GM12874 (cell line): ENCODE results near the gene BCOR.

Source experiments
- TF ChIP-seq, protein P1 (sequence below): IDR thresholded peaks from 2 replicates; pipeline ENCODE4 v1.5.1; 2011; ENCODE audit warnings: low read depth, mild to moderate bottlenecking, control low read depth, low read length, moderate library complexity; ENCODE audit not compliant: insufficient read depth

Gene BCOR

GRCh38 chrX:40111868-40112267 is 14.1 kb upstream of the BCOR start:
- TF ChIP-seq, protein P1, sequence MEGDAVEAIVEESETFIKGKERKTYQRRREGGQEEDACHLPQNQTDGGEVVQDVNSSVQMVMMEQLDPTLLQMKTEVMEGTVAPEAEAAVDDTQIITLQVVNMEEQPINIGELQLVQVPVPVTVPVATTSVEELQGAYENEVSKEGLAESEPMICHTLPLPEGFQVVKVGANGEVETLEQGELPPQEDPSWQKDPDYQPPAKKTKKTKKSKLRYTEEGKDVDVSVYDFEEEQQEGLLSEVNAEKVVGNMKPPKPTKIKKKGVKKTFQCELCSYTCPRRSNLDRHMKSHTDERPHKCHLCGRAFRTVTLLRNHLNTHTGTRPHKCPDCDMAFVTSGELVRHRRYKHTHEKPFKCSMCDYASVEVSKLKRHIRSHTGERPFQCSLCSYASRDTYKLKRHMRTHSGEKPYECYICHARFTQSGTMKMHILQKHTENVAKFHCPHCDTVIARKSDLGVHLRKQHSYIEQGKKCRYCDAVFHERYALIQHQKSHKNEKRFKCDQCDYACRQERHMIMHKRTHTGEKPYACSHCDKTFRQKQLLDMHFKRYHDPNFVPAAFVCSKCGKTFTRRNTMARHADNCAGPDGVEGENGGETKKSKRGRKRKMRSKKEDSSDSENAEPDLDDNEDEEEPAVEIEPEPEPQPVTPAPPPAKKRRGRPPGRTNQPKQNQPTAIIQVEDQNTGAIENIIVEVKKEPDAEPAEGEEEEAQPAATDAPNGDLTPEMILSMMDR, result no peak

DNA sequence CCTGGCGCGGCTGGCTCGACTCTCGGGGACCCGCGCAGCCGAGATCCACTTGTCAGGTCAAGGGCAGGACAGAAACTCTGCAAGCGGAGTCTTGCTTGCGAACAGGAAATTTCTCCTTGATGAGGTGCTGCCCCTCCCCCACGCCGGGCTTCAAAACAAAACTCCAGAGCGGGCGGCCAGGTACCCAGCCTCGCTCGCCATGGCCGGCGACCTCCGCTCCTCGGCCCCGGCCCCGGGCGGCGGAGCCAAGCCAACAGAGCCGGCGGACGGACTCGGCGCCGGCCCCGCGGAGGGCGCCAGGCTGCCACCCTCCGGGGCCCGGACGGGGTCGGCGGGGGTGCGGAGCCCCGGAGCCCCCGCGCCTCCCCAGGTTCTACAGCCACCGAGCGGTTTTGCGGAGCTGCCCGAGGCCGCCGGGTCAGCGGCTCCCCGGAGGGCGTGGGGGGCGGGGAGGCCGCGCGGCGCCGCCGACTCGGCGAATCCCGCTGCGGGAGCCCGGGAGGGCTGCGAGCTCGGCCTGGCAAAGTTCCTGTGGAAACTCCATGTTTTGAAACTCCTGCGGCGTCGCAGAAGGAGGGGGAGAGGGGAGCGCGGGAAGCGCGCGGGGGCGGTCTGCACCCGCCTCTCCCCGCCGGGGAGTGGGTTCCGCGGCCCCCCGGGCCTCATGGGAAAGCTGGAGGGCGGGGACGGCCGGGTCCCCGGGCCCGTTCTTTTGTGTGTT is 11.7 kb upstream of the BCOR start:
- TF ChIP-seq, protein P1, result no peak

DNA sequence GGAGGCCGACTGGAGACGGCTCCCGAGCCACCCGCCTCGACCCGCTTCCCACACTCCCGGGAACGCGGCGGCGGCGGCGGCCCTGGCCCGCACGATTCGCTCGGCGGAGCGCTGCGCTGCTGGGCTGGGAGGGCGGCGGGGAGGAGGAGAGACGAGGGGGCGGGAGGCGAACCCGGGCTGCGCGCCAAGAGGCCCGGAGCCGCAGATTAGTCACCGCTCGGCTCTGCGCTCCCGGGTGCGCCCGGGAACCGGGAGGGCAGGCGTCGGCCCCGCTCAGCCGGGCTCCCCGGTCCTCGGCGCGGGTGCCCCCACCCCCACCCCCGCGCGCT is 11.2 kb upstream of the BCOR start:
- TF ChIP-seq, protein P1, result no peak

GRCh38 chrX:40108162-40108958 is 10.6 kb upstream of the BCOR start:
- TF ChIP-seq, protein P1, result no peak

DNA sequence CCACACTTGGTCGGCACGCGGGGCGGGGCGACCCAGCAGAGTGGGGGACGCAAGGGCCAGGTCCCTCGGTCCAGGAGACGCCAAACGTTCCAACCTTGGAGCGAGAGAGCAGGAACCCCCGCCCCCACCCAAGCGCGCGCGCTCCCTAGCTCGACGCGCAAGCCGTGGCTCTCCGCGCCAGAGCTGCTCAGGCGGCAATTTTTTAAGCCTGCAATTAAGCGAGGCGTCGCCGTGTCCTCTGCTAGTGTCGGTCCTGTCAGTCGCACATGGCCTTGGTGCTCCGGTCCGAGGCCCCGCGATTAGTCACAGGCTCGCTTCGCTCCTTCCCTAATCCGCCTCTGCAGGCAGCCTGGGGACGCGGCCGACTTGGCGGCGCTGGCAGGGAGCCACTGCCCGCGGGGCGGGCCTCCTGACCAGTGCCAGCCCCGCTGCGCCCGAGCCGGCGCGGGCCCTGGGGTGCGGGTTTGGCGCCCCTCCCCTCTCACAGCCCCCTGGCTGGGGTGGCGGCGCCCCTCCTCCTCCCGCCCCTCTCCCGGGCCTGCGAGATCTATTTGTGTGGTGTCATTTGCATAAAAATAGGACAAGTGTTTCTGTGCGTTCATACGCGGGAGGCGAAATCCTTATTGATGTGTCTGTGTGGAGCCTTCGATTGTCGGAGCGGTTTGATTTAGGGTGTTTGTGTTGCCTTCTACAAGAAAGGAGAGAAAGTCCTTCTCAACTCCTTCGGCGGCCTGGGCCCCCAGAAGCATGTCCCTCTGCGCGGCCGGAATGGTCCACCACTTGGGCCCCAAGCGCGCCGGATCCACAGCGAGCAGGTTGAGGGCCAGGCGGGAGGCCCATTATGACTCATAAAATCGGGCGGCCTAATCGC is 9.8 kb upstream of the BCOR start:
- TF ChIP-seq, protein P1, result no peak

DNA sequence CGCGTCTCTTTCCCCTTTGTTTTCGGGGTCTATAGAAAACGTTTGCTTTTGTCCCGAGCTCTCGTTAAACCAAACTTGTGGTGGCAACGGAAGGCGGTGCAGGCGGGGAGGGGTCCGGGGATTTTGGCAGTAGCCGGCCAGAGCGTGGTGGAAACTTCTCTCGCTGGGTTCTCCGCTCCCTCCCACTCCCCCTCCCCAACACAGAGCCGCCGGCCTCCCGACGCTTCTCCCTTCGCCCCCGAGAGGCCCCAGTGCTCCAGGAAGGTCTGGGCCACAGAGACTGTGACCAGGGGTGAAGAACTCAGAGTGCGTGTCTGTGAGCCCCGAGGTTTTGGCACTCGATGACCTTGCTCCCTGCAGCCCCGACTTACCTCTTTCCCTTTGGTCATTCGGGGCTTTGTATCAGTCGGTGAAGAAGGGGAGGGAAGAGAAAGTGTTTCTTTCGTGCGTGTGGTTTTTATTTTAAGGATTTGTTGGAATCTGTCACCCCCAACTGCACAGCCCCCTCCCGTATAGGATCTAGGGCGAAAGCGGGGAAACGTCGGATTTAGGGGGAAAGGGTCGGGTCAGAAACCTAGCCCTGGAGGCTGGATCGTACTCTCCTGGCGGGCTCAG is 9.0 kb upstream of the BCOR start:
- TF ChIP-seq, protein P1, result no peak
